Measurements from ENCODE around the gene CCS.

CCS gene

GRCh38 chr11:66643745-66644437, 50.9 kb downstream of the CCS start:
- Histone ChIP-seq H4K20me1 (ENCODE audit: control insufficient read depth, insufficient read depth, low read depth, low read length) (peaks cover 65% of the 10 kb centered on the region), H3K4me3 (ENCODE audit: low read length) (no peak overlapping the region; the same call in 1 of the 2 replicates), H3K9me2 (replicated peaks; ENCODE audit: control insufficient read depth, low read length) (no peaks in the 10 kb centered on the region), H3K27ac (ENCODE audit: low read depth, low read length) (no peak overlapping the region), H3K9me3 (ENCODE audit: control insufficient read depth, insufficient read depth, low read length) (no peaks in the 10 kb centered on the region), H3F3A (ENCODE audit: control insufficient read depth, insufficient read depth) (peaks cover 37% of the 10 kb centered on the region), H3K4me1 (ENCODE audit: control insufficient read depth, low read length) (peaks cover 42% of the 10 kb centered on the region), H3K36me3 (ENCODE audit: control insufficient read depth, low read length) (peaks cover 97% of the 10 kb centered on the region), H3K27me3 (ENCODE audit: control insufficient read depth, low read length) (no peaks in the 10 kb centered on the region), H3K79me2 (ENCODE audit: control insufficient read depth, low read length) (peaks cover 100% of the 10 kb centered on the region), H3K4me2 (ENCODE audit: low read length) (peak overlapping the region; percentile 8; the same call in 1 of the 2 replicates)
- TF ChIP-seq EZH2phosphoT487 (IDR thresholded peaks at IDR 0.05; ENCODE audit: borderline replicate concordance, low read length) = no peak
- TF ChIP-seq CTCF (IDR thresholded peaks at IDR 0.05; ENCODE audit: low read depth, low read length, poor library complexity, severe bottlenecking) = no peak

- Histone ChIP-seq H3K9me3 (ENCODE audit: control insufficient read depth, insufficient read depth, low read length) (no peaks in the 10 kb centered on the region), H3K27me3 (ENCODE audit: control insufficient read depth, low read length) (no peaks in the 10 kb centered on the region), H3K4me3 (ENCODE audit: low read length) (no peak overlapping the region), H3K4me2 (ENCODE audit: low read length) (no peak overlapping the region), H3K9me2 (replicated peaks; ENCODE audit: control insufficient read depth, low read length) (no peaks in the 10 kb centered on the region), H3K4me1 (ENCODE audit: control insufficient read depth, low read length) (peaks cover 16% of the 10 kb centered on the region), H3F3A (ENCODE audit: control insufficient read depth, insufficient read depth) (peaks cover 47% of the 10 kb centered on the region), H3K36me3 (ENCODE audit: control insufficient read depth, low read length) (peaks cover 93% of the 10 kb centered on the region), H4K20me1 (ENCODE audit: control insufficient read depth, insufficient read depth, low read depth, low read length) (peaks cover 35% of the 10 kb centered on the region), H3K27ac (ENCODE audit: low read depth, low read length) (no peak overlapping the region), H3K79me2 (ENCODE audit: control insufficient read depth, low read length) (peaks cover 98% of the 10 kb centered on the region)
- TF ChIP-seq EZH2phosphoT487 (IDR thresholded peaks at IDR 0.05; ENCODE audit: borderline replicate concordance, low read length) = no peak
- no peak for TF ChIP-seq CTCF (IDR thresholded peaks at IDR 0.05; ENCODE audit: low read depth, low read length, poor library complexity, severe bottlenecking)
Observed at GRCh38 chr11:66646828-66647227, 53.8 kb downstream of the CCS start.

GRCh38 chr11:66649903-66650302, 56.9 kb downstream of the CCS start:
- Histone ChIP-seq H3K27me3 (ENCODE audit: control insufficient read depth, low read length) (no peaks in the 10 kb centered on the region), H3K27ac (ENCODE audit: low read depth, low read length) (no peak overlapping the region), H3K9me3 (ENCODE audit: control insufficient read depth, insufficient read depth, low read length) (no peaks in the 10 kb centered on the region), H3K4me2 (ENCODE audit: low read length) (no peak overlapping the region), H3K4me3 (ENCODE audit: low read length) (no peak overlapping the region), H3F3A (ENCODE audit: control insufficient read depth, insufficient read depth) (peaks cover 41% of the 10 kb centered on the region), H4K20me1 (ENCODE audit: control insufficient read depth, insufficient read depth, low read depth, low read length) (peaks cover 22% of the 10 kb centered on the region; the same call in 1 of the 2 replicates), H3K4me1 (ENCODE audit: control insufficient read depth, low read length) (0 out of 2 replicates have a peak, but pooled peaks cover 3% of the 10 kb centered on the region), H3K9me2 (replicated peaks; ENCODE audit: control insufficient read depth, low read length) (no peaks in the 10 kb centered on the region), H3K79me2 (ENCODE audit: control insufficient read depth, low read length) (peaks cover 94% of the 10 kb centered on the region), H3K36me3 (ENCODE audit: control insufficient read depth, low read length) (peaks cover 75% of the 10 kb centered on the region)
- TF ChIP-seq EZH2phosphoT487 (IDR thresholded peaks at IDR 0.05; ENCODE audit: borderline replicate concordance, low read length) (no peak), CTCF (IDR thresholded peaks at IDR 0.05; ENCODE audit: low read depth, low read length, poor library complexity, severe bottlenecking) (no peak)
